ENCODE measurements around the gene CCDC89.

- TF ChIP-seq CTCF (IDR thresholded peaks at IDR 0.05): no peak
- TF ChIP-seq POLR2A (IDR thresholded peaks at IDR 0.05): no peak
- TF ChIP-seq EP300 (IDR thresholded peaks at IDR 0.05): no peak
- TF ChIP-seq POLR2AphosphoS5 (IDR thresholded peaks at IDR 0.05): no peak
Measured at GRCh38 chr11:85643191-85643614, 42.8 kb downstream of the CCDC89 start.

Measured in sigmoid colon (tissue), 4 donors.